Thoracic aorta (tissue), 2 donors: ENCODE data around the gene RCAN2. TPM values are rescaled to one million over a fixed set of nuclear protein-coding genes. Genes with fewer than 3 reads are reported as not detected.

Source experiments
- ATAC-seq: fragments of 150-250 bp; one replicate; pipeline ENCODE4 v1.8.0; 2017; ENCODE audit warnings: low read depth; ENCODE audit not compliant: insufficient number of reproducible peaks, low FRiP score
- DNase-seq: peaks from one replicate; pipeline ENCODE4 v3.0.0-alpha.2; 2020; ENCODE audit warnings: low spot score
- H3K27ac ChIP-seq, 2 donors: fragments of 200-600 bp; sonication (generic); 1 replicate in 1 of 2; 2 replicates in 1 of 2; pipeline ENCODE4 v1.5.1; 2016; ENCODE audit warnings: mild to moderate bottlenecking in 2 of 2, moderate library complexity in 2 of 2
- H3K27me3 ChIP-seq: fragments of 200-600 bp; sonication (generic); replicated peaks from 2 replicates; pipeline ENCODE4 v1.6.0; 2016; ENCODE audit warnings: mild to moderate bottlenecking; ENCODE audit not compliant: insufficient read depth
- H3K36me3 ChIP-seq: fragments of 200-600 bp; sonication (generic); one replicate; pipeline ENCODE4 v1.5.1; 2016
- H3K4me1 ChIP-seq, 2 donors: fragments of 200-600 bp; sonication (generic); 1 replicate in 1 of 2; 2 replicates in 1 of 2; pipeline versions ENCODE4 v1.5.1 to v1.6.0; 2016; ENCODE audit warnings: low read depth in 2 of 2, mild to moderate bottlenecking in 1 of 2; ENCODE audit not compliant: control insufficient read depth in 1 of 2
- H3K4me3 ChIP-seq: fragments of 200-600 bp; sonication (generic); 2 replicates; pipeline ENCODE4 v1.5.1; 2016; ENCODE audit warnings: mild to moderate bottlenecking
- H3K9me3 ChIP-seq: fragments of 200-600 bp; sonication (generic); 2 replicates; pipeline ENCODE4 v1.5.1; 2016
- total RNA-seq, 2 donors: library from RNA; depleted of rRNA; stranded (reverse); fragments of >200 nt; gene quantifications; one replicate each; pipeline versions ENCODE4 v1.1.0 to v1.2.3, GENCODE V29; 2016
- TF ChIP-seq, protein P1 (sequence below): fragments of 200-600 bp; sonication (generic); IDR thresholded peaks from one replicate; pipeline ENCODE4 v1.5.1; 2019; ENCODE audit warnings: antibody characterized with exemption

The RCAN2 gene
- total RNA-seq, 2 donors from 2014 or later, result 126 to 289 TPM

DNA sequence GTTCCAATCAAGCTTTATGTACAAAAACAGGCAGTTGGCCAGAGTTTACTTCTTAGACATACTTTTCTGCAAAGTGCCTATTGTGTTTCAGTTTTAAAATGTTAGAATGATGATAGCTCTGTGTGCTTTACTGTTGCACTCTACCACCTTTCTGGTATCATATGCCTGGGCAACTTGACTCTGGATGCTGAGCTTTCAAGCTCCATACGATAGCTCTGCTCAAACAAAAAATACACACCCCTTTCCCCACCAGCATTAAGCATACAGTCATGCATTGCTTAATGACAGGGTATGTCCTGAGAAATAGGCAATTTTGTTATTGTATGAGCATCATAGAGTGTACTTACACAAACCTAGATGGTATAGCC is 123.1 kb downstream of the RCAN2 start:
- TF ChIP-seq, protein P1, sequence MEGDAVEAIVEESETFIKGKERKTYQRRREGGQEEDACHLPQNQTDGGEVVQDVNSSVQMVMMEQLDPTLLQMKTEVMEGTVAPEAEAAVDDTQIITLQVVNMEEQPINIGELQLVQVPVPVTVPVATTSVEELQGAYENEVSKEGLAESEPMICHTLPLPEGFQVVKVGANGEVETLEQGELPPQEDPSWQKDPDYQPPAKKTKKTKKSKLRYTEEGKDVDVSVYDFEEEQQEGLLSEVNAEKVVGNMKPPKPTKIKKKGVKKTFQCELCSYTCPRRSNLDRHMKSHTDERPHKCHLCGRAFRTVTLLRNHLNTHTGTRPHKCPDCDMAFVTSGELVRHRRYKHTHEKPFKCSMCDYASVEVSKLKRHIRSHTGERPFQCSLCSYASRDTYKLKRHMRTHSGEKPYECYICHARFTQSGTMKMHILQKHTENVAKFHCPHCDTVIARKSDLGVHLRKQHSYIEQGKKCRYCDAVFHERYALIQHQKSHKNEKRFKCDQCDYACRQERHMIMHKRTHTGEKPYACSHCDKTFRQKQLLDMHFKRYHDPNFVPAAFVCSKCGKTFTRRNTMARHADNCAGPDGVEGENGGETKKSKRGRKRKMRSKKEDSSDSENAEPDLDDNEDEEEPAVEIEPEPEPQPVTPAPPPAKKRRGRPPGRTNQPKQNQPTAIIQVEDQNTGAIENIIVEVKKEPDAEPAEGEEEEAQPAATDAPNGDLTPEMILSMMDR, result no peak
- Histone ChIP-seq H3K36me3 (no peaks in the 10 kb centered on the region), H3K4me1 (peaks cover 25 to 39% of the 10 kb centered on the region in 2 donors), H3K9me3 (no peaks in the 10 kb centered on the region), H3K27me3 (no peaks in the 10 kb centered on the region), H3K27ac (no peak overlapping the region), H3K4me3 (no peak overlapping the region)
- DNase-seq (no peak), ATAC-seq (no peak)

DNA sequence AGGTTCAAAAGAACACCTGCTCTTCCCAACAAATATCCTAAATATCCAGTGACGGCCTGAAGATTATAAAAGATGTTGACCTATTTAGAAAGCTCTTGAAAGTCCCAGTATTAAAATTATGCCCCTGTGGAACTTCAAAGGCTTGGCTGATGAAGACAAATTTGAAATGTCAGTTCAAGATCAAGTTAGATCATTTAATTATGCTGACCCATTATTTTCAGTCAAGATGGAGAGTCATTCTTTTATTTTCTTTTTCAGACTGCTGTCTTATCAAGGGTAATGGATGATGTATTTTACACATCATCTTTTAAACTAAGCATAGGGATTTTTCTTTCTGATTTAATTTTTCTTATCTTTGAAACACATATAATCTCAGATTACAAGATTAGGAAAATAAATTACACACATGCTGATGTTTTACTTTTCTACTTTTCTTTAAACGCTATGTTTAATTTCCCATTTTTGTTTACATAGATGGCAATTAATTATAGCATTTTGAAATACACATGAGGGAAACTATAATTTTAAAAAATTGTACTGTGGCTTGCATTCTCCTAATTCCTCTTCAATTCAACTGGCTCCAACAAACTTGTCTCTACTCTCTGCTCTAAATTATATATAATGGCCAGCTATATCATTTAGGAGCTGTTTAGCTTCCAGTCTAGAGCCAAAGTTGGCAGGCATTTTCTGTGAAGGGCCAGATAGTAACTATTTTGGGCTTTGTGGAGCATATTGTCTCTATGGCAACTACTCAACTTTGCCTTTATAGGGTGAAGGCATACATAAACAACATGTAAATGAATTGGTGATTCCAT is 123.7 kb downstream of the RCAN2 start:
- DNase-seq (no peak), ATAC-seq (no peak)
- H3K4me1 ChIP-seq, result peaks cover 25 to 33% of the 10 kb centered on the region in 2 donors
- no peak overlapping the region for H3K27ac ChIP-seq
- TF ChIP-seq, protein P1, result no peak
- H3K4me3 ChIP-seq, result no peak overlapping the region
- H3K36me3 ChIP-seq, result no peaks in the 10 kb centered on the region
- no peaks in the 10 kb centered on the region for H3K27me3 ChIP-seq
- no peaks in the 10 kb centered on the region for H3K9me3 ChIP-seq

DNA sequence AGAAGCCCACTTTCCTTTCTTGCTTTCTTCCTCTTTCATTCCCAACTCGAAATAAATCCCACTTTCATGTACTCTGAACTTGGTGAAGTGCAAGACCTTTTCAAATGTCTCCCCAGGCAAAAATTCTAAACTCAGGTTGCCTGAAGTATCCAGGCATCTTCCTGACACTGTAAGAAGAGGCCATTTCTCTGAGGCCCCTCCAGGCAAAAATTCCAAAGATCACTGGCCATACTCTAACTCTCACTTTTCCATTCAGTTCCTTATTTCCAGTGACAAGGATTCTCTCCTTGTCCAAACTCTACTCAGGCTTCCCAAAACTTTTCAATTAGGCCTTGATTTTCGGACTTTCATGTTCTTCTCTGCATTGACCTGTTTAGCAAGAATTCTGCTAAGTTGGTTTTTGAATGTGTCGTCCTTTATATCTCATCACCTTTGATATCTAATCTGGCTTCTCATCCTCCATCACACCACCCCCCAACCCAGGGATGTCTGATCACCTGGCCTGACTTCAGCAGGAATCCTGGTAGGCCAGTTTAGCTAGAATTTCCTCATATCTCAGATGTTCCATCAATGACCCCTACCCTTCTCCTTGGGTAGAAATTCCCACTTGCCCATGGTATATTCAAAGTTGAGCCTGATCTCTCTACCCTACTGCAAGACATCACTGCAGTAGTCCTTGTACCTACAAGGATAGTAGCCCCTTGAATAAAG is 124.9 kb downstream of the RCAN2 start:
- ATAC-seq, result no peak
- TF ChIP-seq, protein P1, result no peak
- H3K36me3 ChIP-seq, result no peaks in the 10 kb centered on the region

DNA sequence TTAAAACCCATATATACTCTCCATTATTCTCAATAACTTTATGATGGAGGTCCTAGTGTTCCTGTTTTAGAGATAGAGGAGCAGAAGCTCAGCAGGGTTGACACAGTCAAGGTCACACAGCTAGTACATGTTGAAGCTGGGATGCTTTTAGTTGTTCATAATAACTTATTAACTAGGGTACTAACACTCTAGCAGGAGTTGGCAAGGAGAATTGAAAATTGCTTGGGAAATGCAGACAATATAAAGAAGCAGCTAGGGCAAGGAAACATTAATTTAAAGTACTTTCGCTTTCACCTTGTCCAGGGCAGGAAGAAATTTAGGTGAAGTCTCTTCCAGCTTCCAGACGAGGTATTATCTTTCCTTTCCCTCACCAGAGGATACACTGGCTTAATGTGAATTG is 133.7 kb downstream of the RCAN2 start:
- no peak overlapping the region for H3K27ac ChIP-seq
- no peaks in the 10 kb centered on the region for H3K27me3 ChIP-seq
- TF ChIP-seq, protein P1, result no peak
- H3K4me3 ChIP-seq, result no peak overlapping the region
- DNase-seq (no peak), ATAC-seq (no peak)
- H3K36me3 ChIP-seq, result no peaks in the 10 kb centered on the region
- H3K4me1 ChIP-seq, result peaks cover 7 to 57% of the 10 kb centered on the region in 2 donors
- H3K9me3 ChIP-seq, result no peaks in the 10 kb centered on the region

More for the DNA sequence above, 124.9 kb downstream of the RCAN2 start:
- Histone ChIP-seq H3K4me3 (no peak overlapping the region), H3K4me1 (peaks cover 19 to 30% of the 10 kb centered on the region in 2 donors), H3K9me3 (no peaks in the 10 kb centered on the region), H3K27ac (no peak overlapping the region), H3K27me3 (no peaks in the 10 kb centered on the region)
- no peak for DNase-seq

- H3K4me1 ChIP-seq, result peaks cover 11 to 67% of the 10 kb centered on the region in 2 donors
- H3K27ac ChIP-seq, result no peak overlapping the region
- ATAC-seq, result no peak
Measured at GRCh38 chr6:46356543-46356942, 134.7 kb downstream of the RCAN2 start.

More at GRCh38 chr6:46356543-46356942, 134.7 kb downstream of the RCAN2 start:
- H3K27me3 ChIP-seq, result no peaks in the 10 kb centered on the region
- no peaks in the 10 kb centered on the region for H3K36me3 ChIP-seq
- H3K4me3 ChIP-seq, result no peak overlapping the region
- no peak for DNase-seq
- TF ChIP-seq, protein P1, result no peak
- H3K9me3 ChIP-seq, result no peaks in the 10 kb centered on the region
